Neural cell (in vitro differentiated cells): Measurements from ENCODE around the gene SNX17.

Source experiments
- CTCF ChIP-seq: fragments of 450-650 bp; IDR thresholded peaks from 2 replicates; pipeline ENCODE4 v1.5.1; 2014; ENCODE audit warnings: antibody characterized with exemption, mild to moderate bottlenecking, moderate library complexity; ENCODE audit not compliant: poor library complexity, severe bottlenecking
- POLR2AphosphoS5 ChIP-seq: IDR thresholded peaks from 2 replicates; pipeline ENCODE4 v1.6.1; 2012
- TAF1 ChIP-seq: IDR thresholded peaks from 2 replicates; pipeline ENCODE4 v1.6.1; 2012; ENCODE audit warnings: low read depth

- TF ChIP-seq CTCF, result no peak
- TF ChIP-seq TAF1, result no peak
- no peak for TF ChIP-seq POLR2AphosphoS5
Measured at GRCh38 chr2:27393225-27393624, 22.8 kb downstream of the SNX17 start.
